GM12891 (cell line): ENCODE data around the gene DCLRE1A.

ENCODE experiments used
- DNase-seq: peaks from one replicate; pipeline ENCODE4 v3.0.0; 2011; ENCODE audit warnings: low spot score; ENCODE audit not compliant: insufficient read length
- FAIRE-seq: peaks from 2 replicates; lab custom pipeline; 2011; peaks lifted over from hg19 to GRCh38; lab: Jason Lieb, UNC
- PAX5 ChIP-seq: IDR thresholded peaks from 2 replicates; pipeline ENCODE4 v1.6.1; 2011; ENCODE audit warnings: low read length, moderate library complexity, mild to moderate bottlenecking; ENCODE audit not compliant: insufficient read depth, severe bottlenecking
- POLR2A ChIP-seq: IDR thresholded peaks from 2 replicates; pipeline ENCODE4 v1.6.1; 2011; ENCODE audit warnings: low read depth, low read length, control low read depth
- POLR2AphosphoS5 ChIP-seq: IDR thresholded peaks from 2 replicates; pipeline ENCODE4 v1.6.1; 2011; ENCODE audit warnings: low read depth, low read length, control low read depth
- POU2F2 ChIP-seq: IDR thresholded peaks from 2 replicates; pipeline ENCODE4 v1.6.1; 2011; ENCODE audit warnings: low read depth, mild to moderate bottlenecking, control low read depth, low read length, moderate library complexity
- SPI1 ChIP-seq: IDR thresholded peaks from 2 replicates; pipeline ENCODE4 v1.6.1; 2011; ENCODE audit warnings: low read depth, low read length, control low read depth
- TAF1 ChIP-seq: IDR thresholded peaks from 2 replicates; pipeline ENCODE4 v1.6.1; 2011; ENCODE audit warnings: low read depth, low read length, control low read depth

Gene DCLRE1A

GRCh38 chr10:113788604-113789083, 65.2 kb downstream of the DCLRE1A start:
- TF ChIP-seq SPI1 (no peak), POU2F2 (no peak; the same call in 1 of the 2 replicates), PAX5 (no peak), POLR2AphosphoS5 (no peak), POLR2A (no peak), TAF1 (no peak)
- no peak for FAIRE-seq
- DNase-seq = no peak
